IMR-90 (cell line): ENCODE results near the gene SEMA3E.

Source experiments
- BHLHE40 ChIP-seq: fragments of 150-350 bp; IDR thresholded peaks from 2 replicates; pipeline ENCODE4 v1.6.1; 2016; ENCODE audit warnings: mild to moderate bottlenecking, low read depth, low read length
- CEBPB ChIP-seq: IDR thresholded peaks from 2 replicates; pipeline ENCODE4 v1.6.1; 2012; ENCODE audit warnings: low read depth, low read length, improper control_type of control experiment
- CHD1 ChIP-seq: IDR thresholded peaks from 2 replicates; pipeline ENCODE4 v1.6.1; 2012; ENCODE audit warnings: low read depth, low read length, improper control_type of control experiment
- CTCF ChIP-seq: conservative IDR thresholded peaks from 2 replicates; pipeline ENCODE4 v1.5.1; 2012; ENCODE audit warnings: mild to moderate bottlenecking, low read depth, low read length, improper control_type of control experiment
- ELK1 ChIP-seq: fragments of 150-350 bp; IDR thresholded peaks from 2 replicates; pipeline ENCODE4 v1.6.1; 2016; ENCODE audit warnings: low read depth, mild to moderate bottlenecking, low read length, moderate library complexity, borderline replicate concordance
- FOS ChIP-seq: fragments of 150-350 bp; IDR thresholded peaks from 2 replicates; pipeline ENCODE4 v1.6.1; 2016; ENCODE audit warnings: low read depth, low read length
- MXI1 ChIP-seq: IDR thresholded peaks from 2 replicates; pipeline ENCODE4 v1.6.1; 2012; ENCODE audit warnings: low read depth, mild to moderate bottlenecking, low read length, moderate library complexity, borderline replicate concordance
- NFE2L2 ChIP-seq: fragments of 150-350 bp; IDR thresholded peaks from 2 replicates; pipeline ENCODE4 v1.6.1; 2016; ENCODE audit warnings: low read depth, mild to moderate bottlenecking, low read length
- POLR2A ChIP-seq: IDR thresholded peaks from 2 replicates; pipeline ENCODE4 v1.6.1; 2012; ENCODE audit warnings: mild to moderate bottlenecking, low read depth, low read length
- RFX5 ChIP-seq: IDR thresholded peaks from 2 replicates; pipeline ENCODE4 v1.8.0; 2012; ENCODE audit warnings: low read depth, mild to moderate bottlenecking, low read length, moderate library complexity
- SMC3 ChIP-seq: fragments of 150-350 bp; IDR thresholded peaks from 2 replicates; pipeline ENCODE4 v1.6.1; 2016; ENCODE audit warnings: low read depth, mild to moderate bottlenecking, antibody characterized with exemption, low read length, moderate library complexity

- TF ChIP-seq CTCF (no peak), POLR2A (no peak), NFE2L2 (no peak), BHLHE40 (no peak), SMC3 (no peak), CEBPB (no peak), RFX5 (no peak), CHD1 (no peak), MXI1 (no peak), FOS (no peak), ELK1 (no peak)
Measured at GRCh38 chr7:83456413-83456812, 192.5 kb downstream of the SEMA3E start.
